K562 (cell line): ENCODE data around the gene KBTBD13. TPM values are rescaled to one million over a fixed set of nuclear protein-coding genes. Genes with fewer than 3 reads are reported as not detected.

Source experiments
- CHD1 ChIP-seq: fragments of 200-600 bp; sonication (generic); IDR thresholded peaks from one replicate; pipeline ENCODE4 v1.6.1; 2012; ENCODE audit warnings: mild to moderate bottlenecking, moderate library complexity, low read length, inconsistent platforms
- CREM ChIP-seq: IDR thresholded peaks from 2 replicates; pipeline ENCODE4 v1.6.1; 2014; ENCODE audit warnings: antibody characterized with exemption, low read depth
- GTF2A2 ChIP-seq: IDR thresholded peaks from 2 replicates; pipeline ENCODE4 v1.6.1; 2016; ENCODE audit warnings: mild to moderate bottlenecking, missing genetic modification characterization, missing compliant biosample characterization
- KAT7 ChIP-seq: sonication (generic); formaldehyde crosslinking; IDR thresholded peaks from 2 replicates; pipeline ENCODE4 v1.8.0; 2022; ENCODE audit warnings: missing genetic modification reagents, mild to moderate bottlenecking, borderline replicate concordance
- KDM2B ChIP-seq: fragments of 250-450 bp; sonication (Bioruptor Pico); IDR thresholded peaks from 2 replicates; pipeline ENCODE4 v1.8.0; 2021; ENCODE audit warnings: mild to moderate bottlenecking, moderate library complexity
- MCM2 ChIP-seq: fragments of 450-650 bp; IDR thresholded peaks from 2 replicates; pipeline ENCODE4 v1.6.1; 2017; ENCODE audit warnings: low read depth, mild to moderate bottlenecking
- MEIS2 ChIP-seq: fragments of 450-650 bp; IDR thresholded peaks from 2 replicates; pipeline ENCODE4 v1.6.1; 2014; ENCODE audit warnings: mild to moderate bottlenecking; ENCODE audit not compliant: partially characterized antibody
- MTF1 ChIP-seq: fragments of 250-450 bp; sonication (Bioruptor Pico); IDR thresholded peaks from 2 replicates; pipeline ENCODE4 v1.9.0; 2021; ENCODE audit warnings: moderate library complexity, mild to moderate bottlenecking, inconsistent platforms, borderline replicate concordance
- NBN ChIP-seq: fragments of 450-650 bp; IDR thresholded peaks from 2 replicates; pipeline ENCODE4 v1.6.1; 2016; ENCODE audit warnings: low read depth, mild to moderate bottlenecking
- POLR2AphosphoS5 ChIP-seq: IDR thresholded peaks from 2 replicates; pipeline ENCODE4 v1.6.1; 2011; ENCODE audit warnings: mild to moderate bottlenecking, low read depth, low read length, moderate library complexity; ENCODE audit not compliant: control insufficient read depth, insufficient read depth
- SETDB1 ChIP-seq: IDR thresholded peaks from one replicate; pipeline ENCODE4 v1.6.1; 2012; ENCODE audit warnings: low read length, control low read depth, inconsistent platforms
- SREBF1 ChIP-seq: fragments of 150-350 bp; IDR thresholded peaks from 2 replicates; pipeline ENCODE4 v1.6.1; 2014; ENCODE audit warnings: antibody characterized with exemption, low read depth, low read length, borderline replicate concordance
- SRF ChIP-seq, 2 experiments: fragments of 250-450, 450-650 bp in 1 of 2; sonication (Bioruptor Pico) in 1 of 2; sonication (generic) in 1 of 2; formaldehyde crosslinking; IDR thresholded peaks; 2 replicates each; pipeline versions ENCODE4 v1.5.0 to v1.5.1; 2020 to 2022; ENCODE audit warnings: mild to moderate bottlenecking in 1 of 2, missing genetic modification reagents in 1 of 2
- TEAD2 ChIP-seq: fragments of 450-650 bp; IDR thresholded peaks from 2 replicates; pipeline ENCODE4 v1.6.1; 2016; ENCODE audit warnings: missing genetic modification characterization, control low read depth, missing compliant biosample characterization
- ZNF134 ChIP-seq: fragments of 250-450 bp; sonication (Bioruptor Pico); conservative IDR thresholded peaks from 2 replicates; pipeline ENCODE4 v1.4.0; 2020
- ZNF263 ChIP-seq: sonication (generic); formaldehyde crosslinking; IDR thresholded peaks from 2 replicates; pipeline ENCODE4 v1.8.0; 2022; ENCODE audit warnings: mild to moderate bottlenecking, missing genetic modification reagents, borderline replicate concordance
- ZNF79 ChIP-seq: fragments of 250-450 bp; sonication (Bioruptor Pico); IDR thresholded peaks from 2 replicates; pipeline ENCODE4 v1.4.0; 2020; ENCODE audit warnings: low read depth, mild to moderate bottlenecking, moderate library complexity
- ZNF830 ChIP-seq: fragments of 250-450 bp; sonication (Bioruptor Pico); IDR thresholded peaks from 2 replicates; pipeline ENCODE4 v1.5.0; 2021; ENCODE audit warnings: mild to moderate bottlenecking
- polyA plus RNA-seq, 8 experiments: library from polyadenylated mRNA; depleted of rRNA in 4 of 8; stranded (reverse) in 5 of 8; unstranded in 3 of 8; fragments of >200 nt; fragmentation: Nextera tagmentation in 2 of 8; fragmentation: Illumina TruSeq in 1 of 8; extraction: Ambion mirVana in 2 of 8; extraction: Trizol in 1 of 8; gene quantifications; 2 replicates each; pipeline versions ENCODE4 v1.2.1 to v1.2.3, GENCODE V29; 2011 to 2014; ENCODE audit warnings: inconsistent platforms in 1 of 8, missing spikeins in 1 of 8
- total RNA-seq, 7 experiments: library from RNA; depleted of rRNA in 6 of 7; stranded (reverse); fragments of >200 nt in 6 of 7; fragmentation: Illumina TruSeq in 2 of 7; extraction: Trizol in 2 of 7; gene quantifications; 2 replicates each; pipeline versions ENCODE4 v1.2.1 to v1.2.3, GENCODE V29; 2011 to 2021; ENCODE audit warnings: low replicate concordance in 1 of 7
- TF ChIP-seq, protein P1 (sequence below), 2 experiments: fragments of 450-650 bp; IDR thresholded peaks; 2 replicates each; pipeline ENCODE4 v1.6.1; 2016
- TF ChIP-seq, protein P2 (sequence below): fragments of 150-350 bp; conservative IDR thresholded peaks from 2 replicates; pipeline ENCODE4 v1.6.1; 2014; ENCODE audit warnings: low read length

Gene KBTBD13
- total and polyA plus RNA-seq, 9 of the 15 experiments (the other 6 are each of a cell fraction or from before 2014, with no cell fraction given), result 0.07 to 0.13 (median 0.10) TPM; not detected in 3

DNA sequence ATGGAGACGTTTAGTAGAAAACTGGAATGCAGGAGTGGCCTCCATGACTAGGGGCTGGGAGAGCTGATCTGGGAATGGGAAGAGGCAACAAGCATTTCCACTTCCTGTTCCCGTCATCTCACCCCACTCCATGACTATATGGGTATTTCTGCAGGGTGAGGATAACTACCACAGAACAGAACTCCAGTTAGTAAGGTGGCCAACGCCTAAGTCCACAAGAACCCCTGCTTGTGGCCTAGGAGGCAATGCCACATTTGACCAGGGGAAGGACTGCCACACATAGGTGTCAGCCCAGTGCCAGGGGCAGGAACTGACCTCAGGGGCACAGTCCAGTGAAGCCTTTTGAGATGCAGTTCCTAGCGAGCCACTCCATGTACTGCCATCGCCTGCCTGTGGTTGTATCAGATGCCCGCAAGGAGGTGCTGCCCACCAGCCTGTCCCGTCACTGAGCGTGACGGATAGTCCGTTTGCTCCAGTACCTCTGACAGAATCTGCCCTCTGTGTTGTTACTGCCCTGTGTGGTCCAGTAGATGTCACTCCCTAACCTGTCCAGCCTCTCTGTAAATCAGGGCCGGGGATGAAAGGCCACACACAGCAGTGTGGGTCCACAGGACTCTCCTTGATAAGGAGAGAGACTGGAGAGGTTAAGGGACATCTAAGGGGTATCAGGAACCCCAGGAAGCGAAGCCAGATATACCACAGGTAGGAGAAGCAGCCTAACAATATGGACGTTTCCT, 43.6 kb upstream of the KBTBD13 start (continued):
- no peak for TF ChIP-seq CHD1
- TF ChIP-seq SRF (CRISPR knock-in tag; IDR thresholded peaks at IDR 0.05), result no peak
- TF ChIP-seq MTF1 (CRISPR knock-in tag), result no peak
- no peak for TF ChIP-seq POLR2AphosphoS5
- TF ChIP-seq ZNF830 (CRISPR knock-in tag), result no peak
- no peak for TF ChIP-seq GTF2A2 (tag)
- TF ChIP-seq MCM2, result no peak
- no peak for TF ChIP-seq KDM2B (CRISPR knock-in tag)
- no peak for TF ChIP-seq ZNF79 (CRISPR knock-in tag)
- peak; percentile 55 for TF ChIP-seq MEIS2
- no peak for TF ChIP-seq TEAD2
- TF ChIP-seq, protein P1, sequence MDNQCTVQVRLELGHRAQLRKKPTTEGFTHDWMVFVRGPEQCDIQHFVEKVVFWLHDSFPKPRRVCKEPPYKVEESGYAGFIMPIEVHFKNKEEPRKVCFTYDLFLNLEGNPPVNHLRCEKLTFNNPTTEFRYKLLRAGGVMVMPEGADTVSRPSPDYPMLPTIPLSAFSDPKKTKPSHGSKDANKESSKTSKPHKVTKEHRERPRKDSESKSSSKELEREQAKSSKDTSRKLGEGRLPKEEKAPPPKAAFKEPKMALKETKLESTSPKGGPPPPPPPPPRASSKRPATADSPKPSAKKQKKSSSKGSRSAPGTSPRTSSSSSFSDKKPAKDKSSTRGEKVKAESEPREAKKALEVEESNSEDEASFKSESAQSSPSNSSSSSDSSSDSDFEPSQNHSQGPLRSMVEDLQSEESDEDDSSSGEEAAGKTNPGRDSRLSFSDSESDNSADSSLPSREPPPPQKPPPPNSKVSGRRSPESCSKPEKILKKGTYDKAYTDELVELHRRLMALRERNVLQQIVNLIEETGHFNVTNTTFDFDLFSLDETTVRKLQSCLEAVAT (IDR thresholded peaks at IDR 0.05), result no peak
- TF ChIP-seq, protein P2, sequence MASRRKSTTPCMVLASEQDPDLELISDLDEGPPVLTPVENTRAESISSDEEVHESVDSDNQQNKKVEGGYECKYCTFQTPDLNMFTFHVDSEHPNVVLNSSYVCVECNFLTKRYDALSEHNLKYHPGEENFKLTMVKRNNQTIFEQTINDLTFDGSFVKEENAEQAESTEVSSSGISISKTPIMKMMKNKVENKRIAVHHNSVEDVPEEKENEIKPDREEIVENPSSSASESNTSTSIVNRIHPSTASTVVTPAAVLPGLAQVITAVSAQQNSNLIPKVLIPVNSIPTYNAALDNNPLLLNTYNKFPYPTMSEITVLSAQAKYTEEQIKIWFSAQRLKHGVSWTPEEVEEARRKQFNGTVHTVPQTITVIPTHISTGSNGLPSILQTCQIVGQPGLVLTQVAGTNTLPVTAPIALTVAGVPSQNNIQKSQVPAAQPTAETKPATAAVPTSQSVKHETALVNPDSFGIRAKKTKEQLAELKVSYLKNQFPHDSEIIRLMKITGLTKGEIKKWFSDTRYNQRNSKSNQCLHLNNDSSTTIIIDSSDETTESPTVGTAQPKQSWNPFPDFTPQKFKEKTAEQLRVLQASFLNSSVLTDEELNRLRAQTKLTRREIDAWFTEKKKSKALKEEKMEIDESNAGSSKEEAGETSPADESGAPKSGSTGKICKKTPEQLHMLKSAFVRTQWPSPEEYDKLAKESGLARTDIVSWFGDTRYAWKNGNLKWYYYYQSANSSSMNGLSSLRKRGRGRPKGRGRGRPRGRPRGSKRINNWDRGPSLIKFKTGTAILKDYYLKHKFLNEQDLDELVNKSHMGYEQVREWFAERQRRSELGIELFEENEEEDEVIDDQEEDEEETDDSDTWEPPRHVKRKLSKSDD, result no peak
- no peak for TF ChIP-seq SETDB1
- TF ChIP-seq ZNF263, result no peak
- no peak for TF ChIP-seq ZNF134 (CRISPR knock-in tag)
- 0 out of 2 replicates have a peak, but pooled peaks have one; percentile 49 for TF ChIP-seq SREBF1
- no peak for TF ChIP-seq NBN
- TF ChIP-seq KAT7 (CRISPR knock-in tag), result no peak
- peak; percentile 62 for TF ChIP-seq CREM
